Spinal cord (tissue), 10 donors: ENCODE data around the gene ZBED4. TPM values are rescaled to one million over a fixed set of nuclear protein-coding genes. Genes with fewer than 3 reads are reported as not detected.

Experiments used
- DNase-seq, 6 donors: peaks; one replicate each; pipeline versions ENCODE4 v3.0.0 to v3.0.0-alpha.2; 2013 to 2015; ENCODE audit warnings: low spot score in 6 of 6, low read depth in 4 of 6
- H3K27ac ChIP-seq: one replicate; pipeline ENCODE4 v1.5.1; 2013; ENCODE audit warnings: low read depth, low read length, control low read depth
- H3K27me3 ChIP-seq: one replicate; pipeline ENCODE4 v1.6.1; 2013; ENCODE audit warnings: low read length; ENCODE audit not compliant: control insufficient read depth, insufficient read depth
- H3K36me3 ChIP-seq: one replicate; pipeline ENCODE4 v1.6.1; 2013; ENCODE audit warnings: low read length; ENCODE audit not compliant: control insufficient read depth, insufficient read depth
- H3K4me1 ChIP-seq: one replicate; pipeline ENCODE4 v1.6.1; 2013; ENCODE audit warnings: low read length; ENCODE audit not compliant: control insufficient read depth, insufficient read depth
- H3K4me3 ChIP-seq: one replicate; pipeline ENCODE4 v1.5.1; 2013; ENCODE audit warnings: low read depth, low read length, control low read depth
- H3K9me3 ChIP-seq: one replicate; pipeline ENCODE4 v1.6.1; 2013; ENCODE audit warnings: low read length; ENCODE audit not compliant: control insufficient read depth, insufficient read depth
- WGBS: methylation state at CpG from one replicate; pipeline ENCODE4 v1.1.5; 2013; ENCODE audit warnings: missing lambda C conversion rate; ENCODE audit not compliant: insufficient coverage; 5-methylcytosine and 5-hydroxymethylcytosine counted together
- polyA plus RNA-seq, 2 donors: library from polyadenylated mRNA; unstranded; fragments of 120-200 nt; gene quantifications; one replicate each; pipeline ENCODE4 v1.2.1, GENCODE V29; 2013; ENCODE audit not compliant: insufficient read length in 2 of 2
- total RNA-seq, 2 donors: library from RNA; depleted of rRNA in 1 of 2; stranded (reverse); fragments of 120-200 nt in 1 of 2; fragments of >200 nt in 1 of 2; gene quantifications; one replicate each; pipeline versions ENCODE4 v1.2.3 to v1.2.4, GENCODE V29; 2013 to 2014
- donor health status: healthy.

The ZBED4 gene
- total and polyA plus RNA-seq, 4 donors, result 8.5 to 15.6 (median 11.8) TPM

DNA sequence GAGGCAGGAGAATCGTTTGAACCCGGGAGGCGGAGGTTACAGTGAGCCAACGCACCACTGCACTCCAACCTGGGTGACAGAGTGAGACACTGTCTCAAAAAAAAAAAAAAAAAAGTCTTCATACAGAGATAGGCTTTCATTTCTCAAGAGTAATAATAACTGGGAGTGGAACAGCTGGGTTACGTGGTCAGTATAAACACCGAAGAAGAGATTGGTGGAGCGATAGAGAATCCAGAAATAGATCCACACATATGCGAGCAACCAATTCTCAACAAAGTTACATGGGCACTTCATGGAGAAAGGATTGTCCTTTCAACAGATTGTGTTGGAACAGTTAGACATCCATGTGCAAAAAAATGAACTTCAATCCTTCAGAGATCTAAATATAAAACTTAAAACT lies 24.6 kb downstream of the ZBED4 start:
- Histone ChIP-seq H3K9me3 (peaks cover 2% of the 10 kb centered on the region), H3K36me3 (peaks cover 6% of the 10 kb centered on the region), H3K27ac (no peak overlapping the region), H3K27me3 (no peaks in the 10 kb centered on the region), H3K4me1 (peaks cover 5% of the 10 kb centered on the region), H3K4me3 (no peak overlapping the region)
- no CpG with 5 or more reads among the region's 8 CpGs for WGBS
- DNase-seq, result no peak

DNA sequence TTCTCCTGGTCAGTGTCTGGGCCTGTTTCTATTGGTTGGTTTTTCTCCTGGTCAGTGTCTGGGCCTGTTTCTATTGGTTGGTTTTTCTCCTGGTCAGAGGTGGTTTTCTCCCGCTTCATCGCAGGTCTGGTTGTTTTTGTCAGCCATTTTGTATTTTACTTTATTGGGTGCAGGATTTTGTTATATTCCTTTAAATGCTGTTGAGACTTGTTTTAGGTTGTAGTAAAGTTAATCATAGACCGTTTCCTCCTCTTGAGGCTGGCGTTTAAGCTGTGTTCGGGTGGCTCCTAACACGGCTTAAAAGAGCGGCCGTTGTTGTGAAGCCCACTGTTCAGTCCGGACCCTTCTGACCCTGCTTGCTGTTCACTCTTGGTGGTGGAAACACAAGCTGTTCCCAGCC lies 26.2 kb downstream of the ZBED4 start:
- Histone ChIP-seq H3K9me3 (peaks cover 2% of the 10 kb centered on the region), H3K36me3 (peaks cover 20% of the 10 kb centered on the region), H3K4me1 (peaks cover 5% of the 10 kb centered on the region), H3K27me3 (no peaks in the 10 kb centered on the region), H3K27ac (no peak overlapping the region), H3K4me3 (no peak overlapping the region)
- WGBS, result 97% methylated on average over 7 of the region's 9 CpGs
- no peak for DNase-seq

DNA sequence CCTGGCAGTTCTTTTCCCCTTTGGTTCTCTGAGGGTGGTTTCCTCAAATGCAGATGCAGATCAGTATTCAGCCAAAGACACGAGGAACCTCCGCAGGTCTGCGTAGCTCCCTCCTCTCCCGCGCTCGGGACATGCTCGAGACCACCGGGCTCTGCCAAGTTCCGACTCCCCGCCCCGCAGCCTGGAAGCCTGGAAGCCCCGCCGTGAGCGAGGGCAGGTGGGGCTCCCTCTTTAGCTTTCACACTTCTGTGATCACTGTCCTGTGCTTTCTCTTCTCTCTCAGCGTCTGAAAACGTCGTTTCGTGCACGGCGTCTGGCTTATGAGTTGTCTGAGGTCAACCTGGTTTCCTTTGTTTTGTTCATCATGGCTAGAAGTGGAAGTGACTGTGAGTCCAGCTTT lies 26.6 kb downstream of the ZBED4 start:
- WGBS, result 55% methylated on average over 12 of the region's 20 CpGs
- Histone ChIP-seq H3K9me3 (peaks cover 2% of the 10 kb centered on the region), H3K4me3 (no peak overlapping the region), H3K27me3 (no peaks in the 10 kb centered on the region), H3K36me3 (peaks cover 24% of the 10 kb centered on the region), H3K4me1 (peaks cover 5% of the 10 kb centered on the region), H3K27ac (no peak overlapping the region)
- no peak for DNase-seq

DNA sequence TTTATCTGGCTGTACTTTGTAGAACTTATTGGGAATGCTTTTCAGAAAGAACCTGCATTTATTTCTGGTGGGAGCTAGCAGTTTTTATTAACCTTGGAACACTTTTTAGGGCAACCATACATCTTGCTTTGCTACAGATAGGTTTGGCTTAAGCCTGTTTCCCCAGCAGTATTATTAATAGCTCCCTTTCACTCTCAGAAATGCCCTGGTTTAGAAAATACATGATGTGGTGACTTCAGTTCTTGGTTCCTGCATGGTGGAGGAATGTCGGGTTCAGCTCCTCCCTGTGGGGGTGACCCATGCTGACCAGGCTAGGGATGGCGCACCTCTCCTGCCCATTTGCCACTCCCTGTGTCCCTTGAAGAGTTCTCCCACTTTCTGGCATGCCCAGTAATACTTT lies 28.2 kb downstream of the ZBED4 start:
- WGBS, result no CpG with 5 or more reads among the region's 2 CpGs
- DNase-seq, result no peak
- Histone ChIP-seq H3K4me1 (peaks cover 5% of the 10 kb centered on the region), H3K27me3 (no peaks in the 10 kb centered on the region), H3K4me3 (no peak overlapping the region), H3K9me3 (no peaks in the 10 kb centered on the region), H3K27ac (no peak overlapping the region), H3K36me3 (peaks cover 37% of the 10 kb centered on the region)

DNA sequence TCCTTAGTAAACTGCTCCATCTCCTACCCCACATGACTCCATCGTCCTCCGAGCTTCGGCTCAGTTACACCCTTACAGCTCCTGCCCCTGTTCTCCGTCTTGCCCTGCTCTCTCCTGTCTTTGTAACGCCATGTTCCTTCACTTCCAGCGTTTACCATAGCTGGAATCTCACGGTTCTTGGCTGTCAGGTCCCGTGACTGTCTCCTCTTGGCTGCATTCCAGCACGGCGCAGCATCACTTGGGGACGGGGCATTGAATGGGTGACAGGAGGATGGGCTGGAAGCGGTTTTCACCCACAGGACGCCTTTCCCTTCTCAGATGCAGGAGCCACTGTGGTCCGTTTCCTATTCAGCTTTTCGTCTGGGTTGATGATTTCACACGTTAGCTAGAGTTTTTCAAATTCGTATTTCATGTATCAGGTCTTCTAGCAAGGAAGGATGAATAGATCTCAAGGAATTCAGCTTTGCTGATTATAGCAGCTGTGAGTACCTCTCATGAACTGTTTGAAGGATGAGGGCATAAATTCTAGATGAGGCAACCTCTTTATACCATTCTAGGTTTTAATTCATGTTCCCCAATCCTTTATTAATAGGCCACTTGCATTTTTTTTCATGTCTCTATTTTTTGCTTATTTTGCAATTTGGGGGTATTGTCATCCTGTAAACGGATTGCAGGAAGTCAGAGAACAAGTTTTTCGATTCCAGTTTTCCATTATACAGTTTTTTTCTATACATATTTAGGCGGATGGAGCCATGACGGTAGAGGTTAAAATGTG lies 29.1 kb downstream of the ZBED4 start:
- Histone ChIP-seq H3K4me3 (no peak overlapping the region), H3K36me3 (peaks cover 40% of the 10 kb centered on the region), H3K9me3 (no peaks in the 10 kb centered on the region), H3K27ac (no peak overlapping the region), H3K4me1 (peaks cover 6% of the 10 kb centered on the region), H3K27me3 (no peaks in the 10 kb centered on the region)
- WGBS, result 50% methylated on average over 17 of the region's 21 CpGs
- peak in 5 of 6 donors; percentile 17 to 75 (median 43) for DNase-seq

DNA sequence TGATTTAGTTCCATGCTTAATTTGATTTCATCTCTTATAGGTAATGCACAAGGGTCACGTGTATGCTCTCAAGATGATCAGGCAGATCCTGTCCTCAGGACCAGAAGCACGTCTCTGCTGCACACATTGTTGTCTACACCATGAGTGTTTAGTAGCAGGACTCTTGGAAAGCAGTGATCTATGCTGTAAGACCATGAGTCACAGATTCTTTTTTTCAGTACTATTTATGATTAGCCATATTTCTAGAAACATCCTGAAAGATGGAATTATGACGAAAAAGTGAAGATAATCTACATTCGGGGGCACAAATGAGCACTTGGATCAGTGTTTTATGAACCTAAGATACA lies 29.6 kb downstream of the ZBED4 start:
- Histone ChIP-seq H3K4me3 (no peak overlapping the region), H3K27me3 (no peaks in the 10 kb centered on the region), H3K9me3 (no peaks in the 10 kb centered on the region), H3K27ac (no peak overlapping the region), H3K4me1 (peaks cover 8% of the 10 kb centered on the region), H3K36me3 (peaks cover 40% of the 10 kb centered on the region)
- DNase-seq, result no peak
- 100% methylated on average over 3 of the region's 4 CpGs for WGBS

DNA sequence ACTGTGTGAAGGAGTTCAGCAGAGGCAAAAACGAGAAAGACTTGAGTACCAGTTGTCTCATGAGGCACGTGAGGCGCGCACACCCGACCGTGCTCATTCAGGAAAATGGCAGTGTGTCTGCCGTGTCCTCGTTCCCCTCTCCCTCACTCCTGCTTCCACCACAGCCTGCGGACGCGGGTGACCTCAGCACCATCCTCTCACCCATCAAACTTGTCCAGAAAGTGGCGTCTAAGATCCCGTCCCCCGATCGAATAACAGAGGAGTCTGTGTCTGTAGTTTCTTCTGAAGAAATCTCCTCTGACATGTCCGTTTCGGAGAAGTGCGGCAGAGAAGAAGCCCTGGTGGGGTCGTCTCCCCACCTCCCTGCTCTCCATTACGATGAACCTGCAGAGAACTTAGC lies 30.4 kb downstream of the ZBED4 start:
- Histone ChIP-seq H3K4me1 (peaks cover 13% of the 10 kb centered on the region), H3K9me3 (no peaks in the 10 kb centered on the region), H3K27me3 (no peaks in the 10 kb centered on the region), H3K4me3 (no peak overlapping the region), H3K27ac (no peak overlapping the region), H3K36me3 (peaks cover 45% of the 10 kb centered on the region)
- DNase-seq, result no peak
- WGBS, result 93% methylated on average over 20 of the region's 20 CpGs

DNA sequence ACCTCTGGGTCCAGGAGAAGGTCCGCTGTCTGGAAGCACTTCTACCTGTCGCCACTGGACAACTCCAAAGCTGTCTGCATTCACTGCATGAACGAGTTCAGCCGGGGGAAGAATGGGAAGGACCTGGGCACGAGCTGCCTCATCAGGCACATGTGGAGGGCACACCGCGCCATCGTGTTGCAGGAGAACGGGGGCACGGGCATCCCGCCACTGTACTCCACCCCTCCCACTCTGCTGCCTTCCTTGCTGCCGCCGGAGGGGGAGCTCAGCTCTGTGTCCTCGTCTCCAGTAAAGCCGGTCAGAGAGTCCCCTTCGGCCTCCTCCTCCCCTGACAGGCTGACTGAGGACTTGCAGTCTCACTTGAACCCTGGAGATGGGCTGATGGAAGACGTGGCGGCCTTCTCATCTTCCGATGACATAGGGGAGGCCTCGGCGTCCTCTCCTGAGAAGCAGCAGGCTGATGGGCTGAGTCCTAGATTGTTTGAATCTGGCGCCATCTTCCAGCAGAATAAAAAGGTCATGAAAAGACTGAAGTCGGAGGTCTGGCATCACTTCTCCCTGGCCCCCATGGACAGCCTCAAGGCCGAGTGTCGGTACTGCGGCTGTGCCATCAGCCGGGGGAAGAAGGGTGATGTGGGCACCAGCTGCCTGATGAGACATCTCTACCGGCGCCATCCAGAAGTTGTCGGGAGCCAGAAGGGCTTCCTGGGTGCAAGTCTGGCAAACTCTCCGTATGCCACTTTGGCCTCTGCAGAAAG lies 31.0 kb downstream of the ZBED4 start:
- DNase-seq, result no peak
- Histone ChIP-seq H3K36me3 (peaks cover 45% of the 10 kb centered on the region), H3K4me1 (peaks cover 13% of the 10 kb centered on the region), H3K9me3 (no peaks in the 10 kb centered on the region), H3K27ac (no peak overlapping the region), H3K4me3 (no peak overlapping the region), H3K27me3 (no peaks in the 10 kb centered on the region)
- WGBS, result 94% methylated on average over 30 of the region's 31 CpGs

DNA sequence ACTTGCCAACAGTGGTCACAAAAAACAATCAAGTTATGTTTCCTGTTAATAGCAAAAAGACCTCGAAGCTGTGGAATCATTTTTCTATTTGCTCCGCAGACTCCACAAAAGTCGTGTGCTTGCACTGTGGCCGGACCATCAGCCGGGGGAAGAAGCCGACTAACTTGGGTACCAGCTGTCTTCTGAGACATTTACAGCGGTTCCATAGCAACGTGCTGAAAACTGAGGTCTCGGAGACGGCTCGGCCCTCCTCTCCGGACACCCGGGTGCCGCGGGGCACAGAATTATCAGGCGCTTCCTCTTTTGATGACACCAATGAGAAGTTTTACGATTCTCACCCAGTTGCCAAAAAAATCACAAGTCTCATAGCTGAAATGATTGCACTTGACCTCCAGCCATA lies 31.6 kb downstream of the ZBED4 start:
- Histone ChIP-seq H3K4me1 (peaks cover 13% of the 10 kb centered on the region), H3K4me3 (no peak overlapping the region), H3K9me3 (no peaks in the 10 kb centered on the region), H3K27me3 (no peaks in the 10 kb centered on the region), H3K27ac (no peak overlapping the region), H3K36me3 (peaks cover 44% of the 10 kb centered on the region)
- no peak for DNase-seq
- 99% methylated on average over 17 of the region's 17 CpGs for WGBS

DNA sequence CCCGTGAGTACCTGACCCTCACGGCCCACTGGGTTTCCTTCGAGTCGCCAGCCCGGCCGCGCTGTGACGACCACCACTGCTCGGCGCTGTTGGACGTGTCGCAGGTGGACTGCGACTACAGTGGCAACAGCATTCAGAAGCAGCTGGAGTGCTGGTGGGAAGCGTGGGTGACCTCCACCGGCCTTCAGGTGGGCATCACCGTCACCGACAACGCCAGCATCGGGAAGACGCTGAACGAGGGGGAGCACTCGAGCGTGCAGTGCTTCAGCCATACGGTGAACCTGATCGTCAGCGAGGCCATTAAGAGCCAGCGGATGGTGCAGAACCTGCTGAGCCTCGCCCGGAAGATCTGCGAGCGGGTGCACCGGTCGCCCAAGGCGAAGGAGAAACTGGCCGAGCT lies 32.2 kb downstream of the ZBED4 start:
- H3K36me3 ChIP-seq, result peaks cover 43% of the 10 kb centered on the region
- 98% methylated on average over 35 of the region's 35 CpGs for WGBS
- peaks cover 13% of the 10 kb centered on the region for H3K4me1 ChIP-seq
- no peaks in the 10 kb centered on the region for H3K27me3 ChIP-seq
- no peak for DNase-seq
- no peak overlapping the region for H3K4me3 ChIP-seq
- no peaks in the 10 kb centered on the region for H3K9me3 ChIP-seq
- H3K27ac ChIP-seq, result no peak overlapping the region
